ENCODE results near the gene SLC35B2. TPM values are rescaled to one million over a fixed set of nuclear protein-coding genes. Genes with fewer than 3 reads are reported as not detected.
A peak's percentile ranks its signal among the peaks of the same experiment; 100 is the strongest.

Gene SLC35B2
- total RNA-seq, 1 experiment from 2014 or later = 44.6 TPM

- Histone ChIP-seq H3K4me1 (peaks cover 41% of the 10 kb centered on the region), H3K36me3 (ENCODE audit: control insufficient read depth, insufficient read depth, low read length) (no peaks in the 10 kb centered on the region), H3K9me3 (no peaks in the 10 kb centered on the region), H3K27me3 (replicated peaks; ENCODE audit: control insufficient read depth, insufficient read depth, low read length) (no peaks in the 10 kb centered on the region), H3K4me3 (ENCODE audit: low read depth, low read length) (no peak overlapping the region)
- intact Hi-C loops (cut with micrococcal nuclease; ENCODE audit: unreplicated experiment) = no loop called here
- H3K27me3 Mint-ChIP-seq (ENCODE audit: insufficient read depth, unreplicated experiment) = no peaks in the 10 kb centered on the region
- H3K36me3 Mint-ChIP-seq (ENCODE audit: insufficient read depth, unreplicated experiment) = peaks cover 12% of the 10 kb centered on the region
- H3K4me3 Mint-ChIP-seq (ENCODE audit: unreplicated experiment) = peak overlapping the region; percentile 58
- H3K4me1 Mint-ChIP-seq (ENCODE audit: low read depth, unreplicated experiment) = peaks cover 7% of the 10 kb centered on the region
- no peaks in the 10 kb centered on the region for H3K9me3 Mint-ChIP-seq (ENCODE audit: unreplicated experiment)
- BruUV-seq (replicated peaks) = no TSS peak
- ChIA-PET CTCF (interaction anchor here (1.4 to 4.0 kb wide), 2 partner anchors 9 to 53 kb away, joined by 6 to 25 read pairs; no protein-coding TSS in a partner anchor), POLR2A (no interaction called here)
- H3K27ac Mint-ChIP-seq (ENCODE audit: unreplicated experiment) = no peak overlapping the region
- TF ChIP-seq CTCF (IDR thresholded peaks at IDR 0.05; ENCODE audit: insufficient read depth in 1 of 2, low read depth in 1 of 2, low read length in 1 of 2, severe bottlenecking in 1 of 2, unreplicated experiment in 1 of 2) = no peak
- peak in 1 of 2 experiments; percentile 61 for DNase-seq
Measured at GRCh38 chr6:44225579-44226325, 31.6 kb downstream of the SLC35B2 start.

GRCh38 chr6:44224965-44225305, 32.4 kb downstream of the SLC35B2 start:
- no peak for DNase-seq
- Mint-ChIP-seq H3K4me1 (ENCODE audit: low read depth, unreplicated experiment) (peaks cover 7% of the 10 kb centered on the region), H3K27me3 (ENCODE audit: insufficient read depth, unreplicated experiment) (no peaks in the 10 kb centered on the region), H3K36me3 (ENCODE audit: insufficient read depth, unreplicated experiment) (peaks cover 12% of the 10 kb centered on the region), H3K27ac (ENCODE audit: unreplicated experiment) (no peak overlapping the region), H3K9me3 (ENCODE audit: unreplicated experiment) (no peaks in the 10 kb centered on the region), H3K4me3 (ENCODE audit: unreplicated experiment) (peak overlapping the region; percentile 89)
- Histone ChIP-seq H3K27me3 (replicated peaks; ENCODE audit: control insufficient read depth, insufficient read depth, low read length) (no peaks in the 10 kb centered on the region), H3K4me1 (peaks cover 41% of the 10 kb centered on the region), H3K36me3 (ENCODE audit: control insufficient read depth, insufficient read depth, low read length) (no peaks in the 10 kb centered on the region), H3K9me3 (no peaks in the 10 kb centered on the region), H3K4me3 (ENCODE audit: low read depth, low read length) (no peak overlapping the region)
- BruUV-seq (replicated peaks) = no TSS peak
- ChIA-PET POLR2A (interaction anchor here (2.3 kb wide), 1 partner anchor 22 kb away, joined by 13 read pairs; the partner anchor contains the start of gene HSP90AB1), CTCF (interaction anchor here (1.4 to 4.0 kb wide), 3 partner anchors 10 to 52 kb away, joined by 3 to 25 read pairs (median 6); no protein-coding TSS in a partner anchor)
- intact Hi-C loops (cut with micrococcal nuclease; ENCODE audit: unreplicated experiment) = no loop called here
- no peak for TF ChIP-seq CTCF (IDR thresholded peaks at IDR 0.05; ENCODE audit: insufficient read depth in 1 of 2, low read depth in 1 of 2, low read length in 1 of 2, severe bottlenecking in 1 of 2, unreplicated experiment in 1 of 2)

- intact Hi-C loops (cut with micrococcal nuclease; ENCODE audit: unreplicated experiment) = no loop called here
- Mint-ChIP-seq H3K27ac (ENCODE audit: unreplicated experiment) (peak overlapping the region; percentile 44), H3K36me3 (ENCODE audit: insufficient read depth, unreplicated experiment) (peaks cover 16% of the 10 kb centered on the region), H3K4me1 (ENCODE audit: low read depth, unreplicated experiment) (peaks cover 7% of the 10 kb centered on the region), H3K9me3 (ENCODE audit: unreplicated experiment) (no peaks in the 10 kb centered on the region), H3K4me3 (ENCODE audit: unreplicated experiment) (peak overlapping the region; percentile 89), H3K27me3 (ENCODE audit: insufficient read depth, unreplicated experiment) (no peaks in the 10 kb centered on the region)
- H3K27me3 ChIP-seq (replicated peaks; ENCODE audit: control insufficient read depth, insufficient read depth, low read length) = no peaks in the 10 kb centered on the region
- peak overlapping the region; percentile 59 for H3K4me3 ChIP-seq (ENCODE audit: low read depth, low read length)
- no peaks in the 10 kb centered on the region for H3K9me3 ChIP-seq
- DNase-seq = peak in 1 of 2 experiments; percentile 29
- peak in 1 of 2 experiments; percentile 24 for TF ChIP-seq CTCF (IDR thresholded peaks at IDR 0.05; ENCODE audit: insufficient read depth in 1 of 2, low read depth in 1 of 2, low read length in 1 of 2, severe bottlenecking in 1 of 2, unreplicated experiment in 1 of 2)
- ChIA-PET CTCF (interaction anchor here (0.6 to 4.0 kb wide), 9 partner anchors 11 to 128 kb away, joined by 3 to 25 read pairs (median 4); no protein-coding TSS in a partner anchor), POLR2A (interaction anchor here (0.5 to 2.3 kb wide), 6 partner anchors 11 to 33 kb away, joined by 3 to 13 read pairs (median 5); partner anchors contain the start of genes HSP90AB1 and SLC35B2)
- peaks cover 41% of the 10 kb centered on the region for H3K4me1 ChIP-seq
- no peaks in the 10 kb centered on the region for H3K36me3 ChIP-seq (ENCODE audit: control insufficient read depth, insufficient read depth, low read length)
- TSS peak; percentile 24 for BruUV-seq (replicated peaks)
Measured at GRCh38 chr6:44224029-44224964, 33.0 kb downstream of the SLC35B2 start.
